Esophagus (tissue), 2 donors: ENCODE data around the gene AIPL1. TPM values are rescaled to one million over a fixed set of nuclear protein-coding genes. Genes with fewer than 3 reads are reported as not detected.

Experiments
- H3K27ac ChIP-seq, 2 donors: one replicate each; pipeline ENCODE4 v1.5.1; 2013; ENCODE audit warnings: low read depth in 2 of 2, mild to moderate bottlenecking in 2 of 2, inconsistent platforms in 1 of 2, low read length in 1 of 2, moderate library complexity in 1 of 2
- H3K27me3 ChIP-seq, 2 donors: one replicate each; pipeline ENCODE4 v1.6.1; 2013; ENCODE audit warnings: low read length in 2 of 2, control low read depth in 1 of 2, mild to moderate bottlenecking in 1 of 2; ENCODE audit not compliant: insufficient read depth in 2 of 2, control insufficient read depth in 1 of 2
- H3K36me3 ChIP-seq, 2 donors: one replicate each; pipeline ENCODE4 v1.6.1; 2013; ENCODE audit warnings: low read length in 1 of 2; ENCODE audit not compliant: control insufficient read depth in 2 of 2, insufficient read depth in 2 of 2
- H3K4me1 ChIP-seq, 2 donors: one replicate each; pipeline ENCODE4 v1.6.1; 2013; ENCODE audit warnings: low read length in 1 of 2; ENCODE audit not compliant: control insufficient read depth in 2 of 2, insufficient read depth in 2 of 2
- H3K4me3 ChIP-seq, 2 donors: one replicate each; pipeline ENCODE4 v1.5.1; 2013; ENCODE audit warnings: low read length in 2 of 2, mild to moderate bottlenecking in 2 of 2, low read depth in 1 of 2, moderate library complexity in 1 of 2
- H3K9me3 ChIP-seq, 2 donors: one replicate each; pipeline ENCODE4 v1.6.1; 2013; ENCODE audit warnings: mild to moderate bottlenecking in 2 of 2, low read depth in 1 of 2, low read length in 1 of 2, moderate library complexity in 1 of 2; ENCODE audit not compliant: control insufficient read depth in 2 of 2, insufficient read depth in 1 of 2
- WGBS, 2 donors: extraction: QIAGEN DNeasy Blood & Tissue Kit; methylation state at CpG; one replicate each; pipeline ENCODE4 v1.1.7; 2013; 5-methylcytosine and 5-hydroxymethylcytosine counted together
- polyA plus RNA-seq, 2 donors: library from polyadenylated mRNA; stranded (reverse); fragments of 200-250 nt; gene quantifications; one replicate each; pipeline ENCODE4 v1.2.3, GENCODE V29; 2013
- donor health status: healthy with polysubstance abuse.
- donor health status: Bipolar disorder and iron deficiency.

The AIPL1 gene
- polyA plus RNA-seq, 2 donors: not detected

GRCh38 chr17:6453279-6454024, 18.5 kb upstream of the AIPL1 start:
- Histone ChIP-seq H3K9me3 (no peaks in the 10 kb centered on the region), H3K4me3 (no peak overlapping the region), H3K4me1 (peaks cover 0 to 15% of the 10 kb centered on the region in 2 donors), H3K27ac (no peak overlapping the region), H3K36me3 (peaks cover 0 to 16% of the 10 kb centered on the region in 2 donors), H3K27me3 (no peaks in the 10 kb centered on the region)
- 68 to 70% methylated on average over 14 of the region's 14 CpGs for WGBS, 2 donors

- Histone ChIP-seq H3K9me3 (no peaks in the 10 kb centered on the region), H3K36me3 (peaks cover 0 to 17% of the 10 kb centered on the region in 2 donors), H3K27ac (no peak overlapping the region), H3K27me3 (no peaks in the 10 kb centered on the region), H3K4me1 (peaks cover 0 to 11% of the 10 kb centered on the region in 2 donors), H3K4me3 (no peak overlapping the region)
- WGBS, 2 donors: 87 to 89% methylated on average over 10 of the region's 10 CpGs
These were observed 17.7 kb upstream of the AIPL1 start for GRCh38 chr17:6452471-6453266.

GRCh38 chr17:6450926-6451832, 16.3 kb upstream of the AIPL1 start:
- Histone ChIP-seq H3K4me3 (no peak overlapping the region), H3K36me3 (peaks cover 0 to 19% of the 10 kb centered on the region in 2 donors), H3K4me1 (no peaks in the 10 kb centered on the region), H3K27ac (no peak overlapping the region), H3K27me3 (no peaks in the 10 kb centered on the region), H3K9me3 (no peaks in the 10 kb centered on the region)
- WGBS, 2 donors: 40 to 47% methylated on average over 12 of the region's 12 CpGs

- peaks cover 0 to 3% of the 10 kb centered on the region in 2 donors for H3K4me1 ChIP-seq
- no peak overlapping the region for H3K27ac ChIP-seq
- no peaks in the 10 kb centered on the region for H3K9me3 ChIP-seq
- no peaks in the 10 kb centered on the region for H3K27me3 ChIP-seq
- WGBS, 2 donors: 91 to 95% methylated on average over 6 of the region's 6 CpGs
- H3K4me3 ChIP-seq: no peak overlapping the region
- peaks cover 0 to 16% of the 10 kb centered on the region in 2 donors for H3K36me3 ChIP-seq
These were observed 14.4 kb upstream of the AIPL1 start for GRCh38 chr17:6449307-6449706.

- WGBS, 2 donors: 92 to 96% methylated on average over 6 of the region's 6 CpGs
These were observed 13.6 kb upstream of the AIPL1 start for GRCh38 chr17:6448473-6448872.

GRCh38 chr17:6446516-6447100, 11.7 kb upstream of the AIPL1 start:
- peaks cover 3 to 7% of the 10 kb centered on the region in 2 donors for H3K4me1 ChIP-seq
- 88 to 90% methylated on average over 9 of the region's 9 CpGs for WGBS, 2 donors
- H3K27me3 ChIP-seq: no peaks in the 10 kb centered on the region
- no peak overlapping the region for H3K27ac ChIP-seq
- peaks cover 0 to 16% of the 10 kb centered on the region in 2 donors for H3K36me3 ChIP-seq
- no peaks in the 10 kb centered on the region for H3K9me3 ChIP-seq
- no peak overlapping the region for H3K4me3 ChIP-seq

More at GRCh38 chr17:6448473-6448872, 13.6 kb upstream of the AIPL1 start:
- Histone ChIP-seq H3K36me3 (peaks cover 0 to 16% of the 10 kb centered on the region in 2 donors), H3K27me3 (no peaks in the 10 kb centered on the region), H3K27ac (no peak overlapping the region), H3K9me3 (no peaks in the 10 kb centered on the region), H3K4me1 (peaks cover 3 to 5% of the 10 kb centered on the region in 2 donors), H3K4me3 (no peak overlapping the region)

GRCh38 chr17:6444571-6445335, 9.8 kb upstream of the AIPL1 start:
- no peaks in the 10 kb centered on the region for H3K27me3 ChIP-seq
- peaks cover 3 to 7% of the 10 kb centered on the region in 2 donors for H3K4me1 ChIP-seq
- 31 to 37% methylated on average over 33 to 36 of the region's 36 CpGs for WGBS, 2 donors
- peak overlapping the region; percentile 51 for H3K4me3 ChIP-seq
- H3K36me3 ChIP-seq: peaks cover 0 to 12% of the 10 kb centered on the region in 2 donors
- no peak overlapping the region for H3K27ac ChIP-seq
- H3K9me3 ChIP-seq: no peaks in the 10 kb centered on the region

- Histone ChIP-seq H3K4me1 (peaks cover 3 to 7% of the 10 kb centered on the region in 2 donors), H3K36me3 (peaks cover 0 to 8% of the 10 kb centered on the region in 2 donors), H3K9me3 (no peaks in the 10 kb centered on the region), H3K4me3 (peak within 1 kb of the TSS; percentile 51 to 59), H3K27me3 (no peaks in the 10 kb centered on the region), H3K27ac (peak within 1 kb of the TSS; percentile 69 to 84)
- WGBS, 2 donors: 1% methylated on average over 62 of the region's 62 CpGs
These were observed 9.0 kb upstream of the AIPL1 start, which contains the start of gene PIMREG for GRCh38 chr17:6443692-6444570. TSS of gene PIMREG (plus strand) at chr17:6444455. CDS start at chr17:6445111, 656 bp downstream.
